ENCODE data around the gene VAMP5. TPM values are rescaled to one million over a fixed set of nuclear protein-coding genes. Genes with fewer than 3 reads are reported as not detected.

Gene VAMP5
- total and polyA plus RNA-seq, 10 donors: 58.5 to 129 (median 72.1) TPM

DNA sequence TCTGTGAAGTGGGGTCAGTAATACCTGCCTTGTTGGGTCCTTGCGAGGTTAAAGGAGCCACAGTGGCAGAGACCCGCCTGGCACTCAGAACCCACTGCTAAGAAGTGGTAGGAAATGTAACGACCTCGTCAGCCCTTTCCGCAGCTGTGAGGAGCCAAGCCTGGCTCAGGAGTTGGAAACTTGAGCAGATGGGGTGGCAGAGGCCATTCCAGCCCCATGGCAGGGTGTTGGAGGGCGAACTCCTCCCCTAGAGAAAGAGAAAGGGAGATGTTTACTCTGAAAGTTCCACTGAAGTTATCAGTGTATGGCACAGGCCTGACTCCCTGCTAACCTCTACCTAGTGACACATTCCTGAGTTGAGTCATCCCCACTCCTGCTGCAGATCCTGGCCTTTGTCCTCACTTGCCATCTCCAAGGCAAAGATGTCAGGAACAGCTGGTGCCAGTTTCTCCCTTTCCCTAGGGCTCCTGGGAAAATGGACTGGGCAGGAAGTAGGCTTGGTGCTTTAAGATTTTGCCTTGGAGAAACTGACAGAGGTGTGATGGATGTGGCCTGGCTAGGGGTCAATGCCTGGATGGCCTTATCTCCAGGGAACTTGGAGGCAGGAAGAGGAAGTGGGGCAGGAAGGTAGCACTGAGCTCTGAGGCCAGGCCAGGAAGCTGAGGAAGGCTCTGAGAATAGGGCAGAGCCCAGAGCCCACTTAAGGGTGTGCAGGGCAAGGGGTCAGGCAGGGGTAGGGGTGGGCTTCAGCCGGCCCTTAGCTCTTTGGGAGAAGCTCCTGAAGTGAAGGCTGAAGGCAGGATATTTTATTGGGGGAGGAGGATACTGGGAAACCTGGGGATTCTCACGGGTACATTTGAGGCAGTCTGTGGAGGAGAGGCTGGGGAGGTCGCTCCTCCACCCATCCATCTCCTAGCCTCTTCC is 888 bp downstream of the VAMP5 start:
- no peak for DNase-seq
- intact Hi-C loops (cut with DNase I; ENCODE audit: low total_unique reads): no loop called here
- Histone ChIP-seq H3K27ac (peak overlapping the region; percentile 83 to 93 (median 88)), H3K36me3 (peaks cover 0 to 29% (median 5%) of the 10 kb centered on the region in 6 donors), H3K27me3 (replicated peaks in 1 of 7) (peaks cover 0 to 3% (median 0%) of the 10 kb centered on the region in 7 donors), H3K9me3 (no peaks in the 10 kb centered on the region), H3K4me3 (peak overlapping the region; percentile 39 to 77 (median 58)), H3K4me1 (peaks cover 40 to 100% (median 81%) of the 10 kb centered on the region in 6 donors)
- 10 to 37% (median 11%) methylated on average over 8 to 9 of the region's 9 CpGs for WGBS, 5 donors
- TF ChIP-seq POLR2AphosphoS5 (IDR thresholded peaks at IDR 0.05): peak in 2 of 3 donors; percentile 55 to 74
- TF ChIP-seq, protein P1, sequence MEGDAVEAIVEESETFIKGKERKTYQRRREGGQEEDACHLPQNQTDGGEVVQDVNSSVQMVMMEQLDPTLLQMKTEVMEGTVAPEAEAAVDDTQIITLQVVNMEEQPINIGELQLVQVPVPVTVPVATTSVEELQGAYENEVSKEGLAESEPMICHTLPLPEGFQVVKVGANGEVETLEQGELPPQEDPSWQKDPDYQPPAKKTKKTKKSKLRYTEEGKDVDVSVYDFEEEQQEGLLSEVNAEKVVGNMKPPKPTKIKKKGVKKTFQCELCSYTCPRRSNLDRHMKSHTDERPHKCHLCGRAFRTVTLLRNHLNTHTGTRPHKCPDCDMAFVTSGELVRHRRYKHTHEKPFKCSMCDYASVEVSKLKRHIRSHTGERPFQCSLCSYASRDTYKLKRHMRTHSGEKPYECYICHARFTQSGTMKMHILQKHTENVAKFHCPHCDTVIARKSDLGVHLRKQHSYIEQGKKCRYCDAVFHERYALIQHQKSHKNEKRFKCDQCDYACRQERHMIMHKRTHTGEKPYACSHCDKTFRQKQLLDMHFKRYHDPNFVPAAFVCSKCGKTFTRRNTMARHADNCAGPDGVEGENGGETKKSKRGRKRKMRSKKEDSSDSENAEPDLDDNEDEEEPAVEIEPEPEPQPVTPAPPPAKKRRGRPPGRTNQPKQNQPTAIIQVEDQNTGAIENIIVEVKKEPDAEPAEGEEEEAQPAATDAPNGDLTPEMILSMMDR (IDR thresholded peaks at IDR 0.05 in 8 of 11, conservative IDR thresholded peaks at IDR 0.05 in 3 of 11): no peak

DNA sequence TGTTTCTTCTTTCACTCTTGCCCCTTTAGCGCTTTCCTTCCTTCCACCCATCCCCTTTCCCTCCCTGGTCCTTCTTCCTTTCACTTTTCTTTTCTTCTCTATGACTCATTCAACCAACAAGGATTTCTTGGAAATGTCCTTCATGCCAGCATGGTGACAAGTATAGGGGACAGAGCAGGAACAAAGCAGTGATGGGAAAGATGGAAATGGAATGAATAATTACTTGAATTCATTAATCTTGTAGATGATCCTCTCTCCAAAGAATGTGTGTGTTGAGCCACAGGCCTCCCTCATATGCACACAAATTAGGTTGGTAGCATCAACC is 1.5 kb downstream of the VAMP5 start:
- no peaks in the 10 kb centered on the region for H3K27me3 ChIP-seq (replicated peaks in 1 of 7)
- H3K4me3 ChIP-seq: peak overlapping the region in 5 of 8 donors; percentile 55 to 77 (median 61)
- peak overlapping the region; percentile 83 to 93 (median 88) for H3K27ac ChIP-seq
- WGBS, 5 donors: 33 to 64% (median 41%) methylated on average over 1 of the region's 1 CpG
- intact Hi-C loops (cut with DNase I; ENCODE audit: low total_unique reads): no loop called here
- TF ChIP-seq POLR2A (IDR thresholded peaks at IDR 0.05) (no peak), POLR2AphosphoS5 (IDR thresholded peaks at IDR 0.05) (no peak)
- TF ChIP-seq, protein P1 (IDR thresholded peaks at IDR 0.05 in 8 of 11, conservative IDR thresholded peaks at IDR 0.05 in 3 of 11): no peak
- DNase-seq: no peak
- H3K9me3 ChIP-seq: no peaks in the 10 kb centered on the region
- peaks cover 0 to 25% (median 5%) of the 10 kb centered on the region in 6 donors for H3K36me3 ChIP-seq
- peaks cover 45 to 100% (median 83%) of the 10 kb centered on the region in 6 donors for H3K4me1 ChIP-seq

DNA sequence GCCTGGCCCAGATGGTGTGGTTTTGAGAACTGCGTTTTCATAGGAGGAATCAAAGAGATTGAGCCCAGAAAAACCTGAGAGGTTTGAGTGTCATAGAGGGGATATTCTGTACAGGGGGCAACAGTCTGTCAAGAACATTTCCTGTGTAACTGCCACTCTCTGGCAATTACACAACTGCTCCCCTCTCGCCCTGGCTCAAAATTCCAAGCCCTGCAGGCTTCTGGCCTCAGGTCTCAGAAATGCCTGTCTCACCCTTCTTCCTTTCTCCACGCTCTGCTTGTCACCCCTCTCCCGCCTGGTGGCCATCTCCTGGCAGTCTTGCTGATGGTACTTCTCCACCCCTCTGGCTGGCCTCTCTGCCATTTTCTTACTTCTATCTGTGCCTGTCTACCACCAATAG is 4.0 kb downstream of the VAMP5 start:
- no peak overlapping the region for H3K4me3 ChIP-seq

More for the DNA sequence above, 4.0 kb downstream of the VAMP5 start:
- TF ChIP-seq, protein P1 (IDR thresholded peaks at IDR 0.05 in 8 of 11, conservative IDR thresholded peaks at IDR 0.05 in 3 of 11): no peak
- TF ChIP-seq POLR2AphosphoS5 (IDR thresholded peaks at IDR 0.05) (no peak), POLR2A (IDR thresholded peaks at IDR 0.05) (no peak)
- H3K9me3 ChIP-seq: no peaks in the 10 kb centered on the region
- peaks cover 0 to 10% (median 0%) of the 10 kb centered on the region in 6 donors for H3K36me3 ChIP-seq
- intact Hi-C loops (cut with DNase I; ENCODE audit: low total_unique reads): no loop called here
- 39 to 64% (median 53%) methylated on average over 4 of the region's 4 CpGs for WGBS, 5 donors
- H3K27ac ChIP-seq: peak overlapping the region in 7 of 8 donors; percentile 15 to 93 (median 86)
- no peak for DNase-seq
- peaks cover 50 to 99% (median 81%) of the 10 kb centered on the region in 6 donors for H3K4me1 ChIP-seq
- H3K27me3 ChIP-seq (replicated peaks in 1 of 7): no peaks in the 10 kb centered on the region

Measured in spleen (tissue), 11 donors.